Breast epithelium (tissue), 4 donors: ENCODE results near the gene CSRP2. TPM values are rescaled to one million over a fixed set of nuclear protein-coding genes. Genes with fewer than 3 reads are reported as not detected.

Source experiments
- DNase-seq, 2 donors: peaks; one replicate each; pipeline ENCODE4 v3.0.0-alpha.2; 2019; ENCODE audit warnings: low spot score in 2 of 2
- H3K27ac ChIP-seq, 2 donors: fragments of 200-600 bp; sonication (generic) in 1 of 2; one replicate each; pipeline ENCODE4 v1.5.1; 2016 to 2019; ENCODE audit warnings: mild to moderate bottlenecking in 1 of 2
- H3K27me3 ChIP-seq, 2 donors: fragments of 200-600 bp; sonication (generic) in 1 of 2; one replicate each; pipeline versions ENCODE4 v1.5.1 to v1.6.0; 2017 to 2019; ENCODE audit warnings: control low read depth in 1 of 2, mild to moderate bottlenecking in 1 of 2
- H3K36me3 ChIP-seq: fragments of 200-600 bp; one replicate; pipeline ENCODE4 v1.5.1; 2019
- H3K4me1 ChIP-seq, 2 donors: fragments of 200-600 bp; sonication (generic); one replicate each; pipeline ENCODE4 v1.5.1; 2016 to 2019; ENCODE audit warnings: control low read depth in 1 of 2
- H3K4me3 ChIP-seq, 3 donors: fragments of 200-600 bp; sonication (generic); 1 replicate in 2 of 3; 2 replicates in 1 of 3; pipeline ENCODE4 v1.5.1; 2016 to 2019; ENCODE audit warnings: mild to moderate bottlenecking in 3 of 3, moderate library complexity in 2 of 3
- H3K9me3 ChIP-seq, 2 donors: fragments of 200-600 bp; sonication (generic) in 1 of 2; one replicate each; pipeline ENCODE4 v1.5.1; 2016 to 2019; ENCODE audit warnings: control low read depth in 1 of 2
- CTCF ChIP-seq, 3 donors: fragments of 450-650 bp; IDR thresholded peaks; one replicate each; pipeline ENCODE4 v1.5.1; 2016 to 2017; ENCODE audit warnings: antibody characterized with exemption in 3 of 3, mild to moderate bottlenecking in 3 of 3, moderate library complexity in 3 of 3
- POLR2A ChIP-seq: fragments of 450-650 bp; IDR thresholded peaks from one replicate; pipeline ENCODE4 v1.6.1; 2016; ENCODE audit warnings: antibody characterized with exemption, mild to moderate bottlenecking, moderate library complexity
- POLR2AphosphoS5 ChIP-seq, 3 donors: sonication (generic); formaldehyde crosslinking; IDR thresholded peaks; one replicate each; pipeline ENCODE4 v1.6.1; 2017; ENCODE audit warnings: antibody characterized with exemption in 3 of 3
- intact Hi-C: fragments of 100-400 bp; cut with DNase I; formaldehyde crosslinking; loops from one replicate; pipeline ENCODE4 v1.15.1; 2023; ENCODE audit warnings: low total_unique reads
- total RNA-seq, 3 donors: library from RNA; depleted of rRNA; stranded (reverse); fragments of >200 nt; gene quantifications; one replicate each; pipeline ENCODE4 v1.1.0, GENCODE V29; 2016

The CSRP2 gene
- total RNA-seq, 3 donors from 2014 or later: 23.3 to 89.5 (median 38.3) TPM

- TF ChIP-seq POLR2AphosphoS5 (IDR thresholded peaks at IDR 0.05) (no peak), CTCF (IDR thresholded peaks at IDR 0.05) (no peak), POLR2A (no peak)
- DNase-seq: no peak
- intact Hi-C loops: no loop called here
- Histone ChIP-seq H3K4me3 (no peak overlapping the region), H3K4me1 (no peaks in the 10 kb centered on the region), H3K9me3 (no peaks in the 10 kb centered on the region), H3K27ac (no peak overlapping the region), H3K36me3 (no peaks in the 10 kb centered on the region), H3K27me3 (no peaks in the 10 kb centered on the region)
These were observed 37.3 kb upstream of the CSRP2 start for GRCh38 chr12:76916170-76916540.

GRCh38 chr12:76915361-76916169 lies 36.7 kb upstream of the CSRP2 start:
- H3K27me3 ChIP-seq: no peaks in the 10 kb centered on the region
- H3K36me3 ChIP-seq: no peaks in the 10 kb centered on the region
- intact Hi-C loops: no loop called here
- H3K27ac ChIP-seq: peak overlapping the region in 1 of 2 donors; percentile 19
- no peaks in the 10 kb centered on the region for H3K9me3 ChIP-seq
- no peak for DNase-seq
- TF ChIP-seq CTCF (IDR thresholded peaks at IDR 0.05) (no peak), POLR2AphosphoS5 (IDR thresholded peaks at IDR 0.05) (no peak), POLR2A (no peak)
- H3K4me1 ChIP-seq: no peaks in the 10 kb centered on the region
- no peak overlapping the region for H3K4me3 ChIP-seq

GRCh38 chr12:76914102-76914859 lies 35.5 kb upstream of the CSRP2 start:
- TF ChIP-seq CTCF (IDR thresholded peaks at IDR 0.05): no peak
- no peak for TF ChIP-seq POLR2A
- TF ChIP-seq POLR2AphosphoS5 (IDR thresholded peaks at IDR 0.05): no peak
- DNase-seq: no peak
- no peaks in the 10 kb centered on the region for H3K36me3 ChIP-seq
- H3K9me3 ChIP-seq: no peaks in the 10 kb centered on the region
- H3K27me3 ChIP-seq: no peaks in the 10 kb centered on the region
- peak overlapping the region in 1 of 2 donors; percentile 41 for H3K27ac ChIP-seq
- H3K4me3 ChIP-seq: no peak overlapping the region
- intact Hi-C loops: no loop called here
- H3K4me1 ChIP-seq: no peaks in the 10 kb centered on the region

- Histone ChIP-seq H3K27me3 (no peaks in the 10 kb centered on the region), H3K4me3 (no peak overlapping the region), H3K9me3 (no peaks in the 10 kb centered on the region), H3K4me1 (no peaks in the 10 kb centered on the region), H3K27ac (no peak overlapping the region), H3K36me3 (no peaks in the 10 kb centered on the region)
- intact Hi-C loops: no loop called here
- TF ChIP-seq POLR2A (no peak), POLR2AphosphoS5 (IDR thresholded peaks at IDR 0.05) (no peak), CTCF (IDR thresholded peaks at IDR 0.05) (no peak)
- DNase-seq: no peak
These were observed 30.5 kb upstream of the CSRP2 start for GRCh38 chr12:76909290-76909689.
